CD4-positive, alpha-beta T cell treated with Interleukin-2 at 100 ng/mL for 4 hours (primary cell): ENCODE results near the gene CLDND2.

Experiments
- DNase-seq: peaks from one replicate; pipeline ENCODE4 v3.0.0-alpha.2; 2020; ENCODE audit warnings: low spot score

CLDND2 gene

DNA sequence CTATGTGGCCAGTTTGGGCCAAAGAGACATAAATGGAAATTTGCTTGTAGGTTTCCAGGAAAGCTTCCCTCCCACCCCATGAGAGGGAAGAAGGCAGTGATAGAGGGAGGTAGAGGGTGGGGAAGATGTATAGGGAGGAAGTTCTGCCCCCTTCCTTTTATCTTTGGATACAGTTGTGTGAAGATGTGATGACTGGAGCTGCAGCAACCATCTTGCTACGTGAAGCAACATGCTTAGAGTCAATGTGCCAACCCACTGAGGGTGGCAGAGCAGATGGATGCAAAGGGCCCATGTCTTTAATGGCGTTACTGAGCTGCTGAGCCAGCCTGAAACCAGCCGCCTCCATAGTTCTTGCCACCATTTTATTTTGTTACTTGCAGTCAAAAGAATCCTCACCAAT, 37.6 kb downstream of the CLDND2 start:
- no peak for DNase-seq

DNA sequence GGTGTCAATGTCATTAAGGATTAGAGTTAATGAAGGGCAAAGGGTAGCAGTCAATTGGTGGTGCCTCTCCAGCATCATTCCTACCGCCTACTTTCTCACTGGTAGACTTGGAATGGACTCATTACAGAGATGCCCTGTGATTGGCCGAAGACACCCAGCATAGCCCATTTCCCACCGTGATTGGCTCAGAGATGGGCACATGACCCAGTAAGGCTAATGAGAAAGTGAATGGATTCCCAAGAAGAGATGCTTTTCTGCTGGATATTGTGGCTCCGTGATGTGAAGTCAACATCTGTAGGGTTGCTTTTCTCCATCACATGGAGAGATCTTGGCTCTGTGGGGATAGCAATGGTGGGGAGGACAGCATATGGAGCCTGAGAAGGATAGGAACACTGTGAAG, 38.4 kb downstream of the CLDND2 start:
- no peak for DNase-seq

DNA sequence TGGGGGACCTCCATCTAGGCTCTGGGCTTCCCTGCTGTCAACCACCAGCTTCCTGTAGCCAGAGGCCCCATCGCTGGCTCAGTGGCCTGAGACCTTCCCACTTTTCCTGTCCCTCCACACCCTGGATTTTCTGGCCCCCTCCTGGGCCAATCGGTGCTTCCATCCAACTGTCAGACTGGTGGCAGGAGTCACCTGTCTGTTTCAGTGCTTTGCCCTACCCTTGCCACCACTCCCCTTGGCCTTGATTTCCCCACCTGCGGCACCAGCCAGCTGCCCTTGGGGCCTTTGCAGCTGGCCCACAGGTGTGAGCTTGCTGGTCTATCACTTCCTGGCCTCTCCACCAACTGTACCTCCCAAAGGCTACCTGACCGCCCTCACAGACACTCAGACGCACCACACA, 39.4 kb downstream of the CLDND2 start:
- DNase-seq, result no peak

DNA sequence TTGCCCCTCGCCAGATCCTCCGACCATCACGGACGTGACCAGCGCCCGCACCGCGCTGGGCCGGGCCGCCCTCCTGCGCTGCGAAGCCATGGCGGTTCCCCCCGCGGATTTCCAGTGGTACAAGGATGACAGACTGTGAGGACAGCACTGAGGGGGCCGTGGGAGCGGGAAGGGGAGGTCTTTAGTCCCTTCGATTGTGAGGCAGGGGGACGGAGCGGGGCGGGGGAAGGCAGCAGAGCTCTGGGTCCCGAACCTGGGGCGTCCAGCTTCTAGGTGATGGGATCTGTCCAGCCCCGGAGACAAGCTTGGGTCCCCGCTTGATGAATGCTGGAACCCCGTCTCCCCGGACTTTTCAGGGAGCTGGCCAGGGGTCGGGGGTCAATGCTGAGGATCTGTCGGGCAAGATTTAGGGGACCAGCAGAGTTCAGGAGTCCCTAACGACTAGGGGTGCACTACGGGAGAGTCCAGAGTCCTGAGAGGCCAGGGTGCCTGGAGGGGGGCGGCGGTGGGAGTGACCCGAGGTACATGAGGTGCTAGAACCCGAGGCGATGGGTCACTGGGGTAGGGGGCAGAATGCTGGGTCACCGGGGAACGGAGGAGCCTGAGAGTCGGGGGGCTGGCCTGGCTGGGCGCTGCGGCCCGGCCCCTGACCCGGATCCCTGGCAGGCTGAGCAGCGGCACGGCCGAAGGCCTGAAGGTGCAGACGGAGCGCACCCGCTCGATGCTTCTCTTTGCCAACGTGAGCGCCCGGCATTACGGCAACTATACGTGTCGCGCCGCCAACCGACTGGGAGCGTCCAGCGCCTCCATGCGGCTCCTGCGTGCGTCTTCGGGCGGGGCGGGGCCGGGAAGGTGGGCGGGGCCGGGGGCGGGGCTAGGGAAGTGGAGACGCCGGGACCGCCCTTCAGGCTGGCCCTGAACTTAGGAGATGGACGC, 41.5 kb downstream of the CLDND2 start:
- no peak for DNase-seq

DNA sequence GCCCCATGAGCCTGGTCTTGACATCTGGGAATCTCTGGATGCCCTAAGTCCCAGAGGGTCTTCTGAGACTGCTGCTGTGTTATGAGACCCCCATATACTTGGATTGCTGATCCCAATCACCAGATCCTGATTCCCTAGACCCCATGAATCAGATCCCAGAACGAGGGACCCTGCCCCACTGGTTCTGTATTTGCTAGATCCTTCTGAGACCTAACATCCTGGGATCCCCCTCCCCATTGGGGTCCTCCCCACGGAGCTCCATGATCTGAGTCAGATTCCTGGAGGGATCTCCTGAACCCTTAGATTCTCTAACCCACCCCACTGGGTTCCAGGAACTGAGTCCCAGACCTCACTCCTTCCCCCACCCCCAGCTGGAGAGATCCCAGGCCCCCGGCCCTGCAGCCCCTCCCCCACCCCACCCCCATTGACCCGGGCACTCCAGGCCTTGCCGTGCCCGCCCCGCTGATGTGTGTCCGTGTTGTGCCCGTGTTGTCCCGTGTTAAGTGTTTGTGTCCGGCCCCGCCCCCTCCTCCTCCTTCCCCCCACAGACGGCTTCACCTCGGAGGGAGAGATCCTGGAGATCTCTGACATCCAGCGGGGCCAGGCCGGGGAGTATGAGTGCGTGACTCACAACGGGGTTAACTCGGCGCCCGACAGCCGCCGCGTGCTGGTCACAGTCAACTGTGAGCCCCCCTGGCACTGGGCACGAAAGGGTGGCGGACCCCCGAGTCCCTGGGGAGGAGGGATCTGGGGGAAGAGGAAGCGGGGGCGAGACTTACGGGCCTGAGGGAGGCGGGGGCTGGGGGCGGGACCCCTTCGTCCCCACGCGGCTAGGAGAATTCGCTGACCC, 42.4 kb downstream of the CLDND2 start:
- no peak for DNase-seq

DNA sequence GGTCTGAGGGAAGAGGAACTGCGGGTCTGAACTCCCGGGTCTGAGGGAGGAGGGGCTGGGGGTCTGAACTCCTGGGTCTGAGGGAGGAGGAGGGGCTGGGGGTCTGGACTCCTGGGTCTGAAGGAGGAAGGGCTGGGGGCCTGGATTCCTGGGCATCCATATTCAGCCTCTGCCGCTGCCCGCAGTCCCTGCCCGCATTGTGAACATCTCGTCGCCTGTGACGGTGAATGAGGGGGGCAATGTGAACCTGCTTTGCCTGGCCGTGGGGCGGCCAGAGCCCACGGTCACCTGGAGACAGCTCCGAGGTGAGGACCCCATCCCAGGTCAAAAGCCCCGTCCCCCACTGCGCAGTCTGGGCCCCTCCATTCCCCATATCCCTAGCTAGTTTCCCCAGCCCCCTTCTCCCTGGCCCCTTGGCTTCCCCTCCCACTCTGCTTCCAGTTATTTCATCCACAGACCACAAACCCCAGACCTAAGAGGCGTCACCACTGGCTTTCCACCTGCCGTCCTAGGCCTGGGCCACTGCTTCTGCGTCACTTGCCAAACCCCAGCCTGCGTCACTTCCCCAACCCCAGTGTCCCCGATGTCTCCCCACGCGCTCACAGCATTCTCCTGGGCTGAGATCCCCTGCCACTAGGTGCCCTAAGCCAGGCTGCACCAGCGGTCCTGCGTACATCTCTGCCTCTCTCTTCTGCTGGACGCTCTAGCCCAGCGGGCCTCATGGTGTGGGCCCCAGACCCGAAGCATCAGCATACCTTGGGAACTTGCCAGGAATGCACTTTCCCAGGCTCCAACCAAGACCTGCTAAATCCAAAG, 43.4 kb downstream of the CLDND2 start:
- DNase-seq, result no peak

DNA sequence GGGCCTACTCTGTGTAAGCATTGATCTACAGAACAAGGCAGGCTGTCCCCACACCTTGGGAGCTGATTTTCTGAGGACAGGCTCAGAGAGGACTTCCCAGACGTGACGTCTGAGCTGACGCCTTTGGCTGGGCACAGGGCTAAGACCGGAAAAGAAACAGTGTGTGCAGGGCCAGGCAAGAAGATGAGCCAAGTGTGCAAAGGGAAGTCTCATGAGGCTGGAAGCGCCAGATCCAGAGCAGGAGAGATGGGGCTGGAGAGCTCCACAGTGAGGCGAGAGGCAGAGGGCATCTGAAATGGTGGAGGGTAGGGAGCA, 44.7 kb downstream of the CLDND2 start:
- DNase-seq, result no peak

DNA sequence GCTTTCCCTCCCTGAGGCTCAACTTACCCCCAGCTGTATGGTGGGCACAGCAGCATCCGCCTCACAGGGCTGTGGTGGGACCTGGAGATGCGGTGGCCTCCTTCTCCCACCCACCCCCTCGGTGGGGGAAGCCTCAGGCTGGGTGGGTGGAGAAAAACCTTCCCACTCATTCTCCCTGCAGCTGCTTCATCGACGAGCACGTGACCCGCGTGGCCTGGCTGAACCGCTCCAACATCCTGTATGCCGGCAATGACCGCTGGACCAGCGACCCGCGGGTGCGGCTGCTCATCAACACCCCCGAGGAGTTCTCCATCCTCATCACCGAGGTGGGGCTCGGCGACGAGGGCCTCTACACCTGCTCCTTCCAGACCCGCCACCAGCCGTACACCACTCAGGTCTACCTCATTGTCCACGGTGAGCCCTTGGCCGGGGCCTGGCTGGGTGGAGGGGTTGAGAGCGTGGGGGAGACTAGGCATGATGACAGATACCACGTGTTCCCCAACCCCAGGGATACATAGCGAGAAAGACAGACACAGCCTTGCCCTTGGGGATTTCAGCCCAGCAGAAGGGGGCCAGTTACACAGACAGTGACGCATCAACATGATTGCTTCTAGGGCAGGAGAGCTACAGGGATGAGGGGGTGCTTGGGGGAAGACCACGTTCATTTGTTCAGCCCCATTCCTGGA, 45.2 kb downstream of the CLDND2 start:
- no peak for DNase-seq

DNA sequence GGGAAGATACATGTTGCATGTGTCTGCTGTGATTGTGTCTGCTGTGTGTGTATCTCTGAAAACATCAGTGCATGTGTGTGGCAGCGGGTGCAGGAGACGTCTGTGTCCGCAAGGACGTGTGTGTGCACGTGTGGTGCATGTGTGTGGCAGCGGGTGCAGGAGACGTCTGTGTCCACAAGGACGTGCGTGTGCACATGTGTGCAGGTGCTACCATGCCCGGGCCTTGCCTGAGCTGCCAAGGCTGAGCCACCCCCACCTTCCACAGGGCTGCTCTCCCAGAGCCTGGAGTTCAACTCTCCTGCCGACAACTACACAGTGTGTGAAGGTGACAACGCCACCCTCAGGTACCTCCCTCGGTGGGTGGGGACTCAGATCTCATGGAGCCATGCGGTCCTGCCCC, 47.0 kb downstream of the CLDND2 start:
- no peak for DNase-seq

DNA sequence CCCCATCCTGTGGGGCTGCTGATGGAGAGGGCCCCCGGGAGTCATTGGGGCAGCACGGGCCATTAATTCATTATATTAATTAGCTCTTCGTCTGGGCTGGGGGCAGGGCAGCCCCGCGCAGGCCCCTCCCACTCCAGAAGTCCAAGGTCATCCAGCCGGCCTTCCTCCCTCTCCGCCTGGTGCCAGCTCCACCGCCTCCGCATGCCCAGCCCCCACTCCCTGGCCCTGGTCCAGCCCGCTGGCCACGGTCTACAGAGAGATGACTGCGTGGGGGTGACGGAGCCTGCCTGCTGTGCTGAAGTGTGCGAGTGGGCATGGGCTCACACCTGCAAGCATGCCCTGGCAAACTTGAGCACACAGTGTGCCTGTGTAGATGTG, 48.5 kb downstream of the CLDND2 start:
- no peak for DNase-seq

DNA sequence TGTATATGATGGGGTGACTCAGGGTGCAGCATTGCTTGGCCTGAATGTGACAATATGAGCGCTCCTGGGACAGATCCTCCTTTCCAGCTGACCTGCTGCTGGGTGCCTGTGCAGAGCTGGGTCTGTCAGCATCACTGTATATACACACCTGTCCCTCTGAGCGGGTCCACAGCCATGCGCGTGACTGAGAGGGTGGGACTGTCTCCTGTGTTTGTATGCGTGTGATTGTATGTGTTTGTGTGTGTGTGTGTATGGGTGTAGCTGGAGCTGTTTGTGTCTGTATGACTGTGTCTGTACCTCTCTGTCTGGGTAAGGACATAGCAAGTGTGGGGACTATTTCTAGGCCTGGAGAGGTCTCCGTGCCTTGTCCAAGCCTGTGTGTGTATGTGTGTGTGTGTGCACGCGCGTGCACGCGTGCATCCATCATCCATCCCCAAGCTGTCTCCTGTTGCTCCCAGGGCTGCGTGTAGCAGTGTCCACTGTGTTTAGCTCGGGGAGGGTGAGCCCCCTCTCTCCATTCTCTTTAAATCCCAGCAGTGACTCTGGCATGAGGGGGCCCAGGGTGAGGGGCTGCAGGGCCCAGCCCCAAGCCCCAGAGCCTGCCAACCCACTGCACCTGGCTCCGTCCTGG, 49.0 kb downstream of the CLDND2 start:
- no peak for DNase-seq

DNA sequence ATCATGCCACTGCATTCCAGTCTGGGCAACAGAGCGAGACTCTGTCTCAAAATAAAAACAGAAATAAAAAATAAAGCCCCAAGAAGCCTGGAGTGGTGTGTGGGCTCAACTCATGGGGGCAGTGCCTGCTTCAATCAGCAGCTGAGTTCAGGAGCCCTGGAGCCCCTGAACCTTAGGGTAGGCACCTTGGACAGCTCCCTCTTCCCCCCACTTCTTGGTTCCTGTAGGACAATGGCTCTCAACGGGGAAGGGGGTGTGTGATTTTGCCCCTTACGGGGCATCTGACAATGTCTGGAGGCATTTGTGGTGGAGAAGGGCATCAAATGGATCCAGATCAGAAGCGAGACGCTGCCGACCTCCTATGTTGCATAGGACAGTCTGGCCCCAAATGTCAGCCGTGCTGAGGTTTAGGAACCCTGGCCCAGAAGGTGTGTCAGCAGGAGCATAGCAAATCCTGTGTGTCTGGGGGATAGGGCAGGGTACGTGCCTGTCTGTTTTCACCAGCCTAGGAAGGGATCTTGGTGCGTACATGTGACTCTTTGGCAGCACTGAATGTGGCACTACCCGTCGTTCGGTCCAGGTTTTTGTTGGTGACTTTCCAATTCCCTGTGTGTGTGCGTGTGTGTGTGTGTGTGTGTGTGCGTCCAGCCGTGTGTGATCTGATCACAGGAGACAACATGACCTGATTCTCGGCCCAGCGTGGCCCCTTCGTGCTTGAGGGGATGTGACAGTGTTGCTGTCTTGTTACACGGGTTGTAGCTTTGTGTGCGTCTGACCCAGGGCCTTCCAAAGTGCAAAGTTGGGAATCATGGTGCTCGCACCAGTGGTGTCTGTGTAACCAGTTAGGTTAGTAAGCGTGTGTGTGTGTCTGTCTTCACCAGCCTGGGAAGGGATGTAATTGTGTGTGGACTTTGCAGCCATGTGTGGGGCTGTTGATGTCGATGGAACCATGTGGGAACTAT, 49.8 kb downstream of the CLDND2 start:
- DNase-seq, result no peak

DNA sequence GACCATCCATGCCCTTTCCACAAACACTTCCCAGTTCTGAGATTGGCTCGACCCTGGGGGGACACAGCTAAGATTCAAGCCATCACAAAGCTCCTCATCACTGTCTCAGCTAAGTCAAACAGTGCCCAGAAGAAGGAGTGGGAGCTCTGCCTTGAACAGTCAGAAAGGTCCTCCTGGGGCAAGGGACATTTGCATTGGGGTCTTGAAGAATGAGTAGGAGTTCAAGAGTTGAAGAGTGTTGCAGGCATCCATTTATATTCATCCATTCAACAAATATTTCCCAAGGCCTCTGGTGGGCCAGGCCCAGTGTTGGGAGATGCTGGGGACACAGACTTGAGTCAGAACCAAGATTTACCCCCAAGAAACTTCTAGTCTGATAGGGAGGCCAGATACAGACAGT, 50.8 kb downstream of the CLDND2 start:
- DNase-seq, result no peak

DNA sequence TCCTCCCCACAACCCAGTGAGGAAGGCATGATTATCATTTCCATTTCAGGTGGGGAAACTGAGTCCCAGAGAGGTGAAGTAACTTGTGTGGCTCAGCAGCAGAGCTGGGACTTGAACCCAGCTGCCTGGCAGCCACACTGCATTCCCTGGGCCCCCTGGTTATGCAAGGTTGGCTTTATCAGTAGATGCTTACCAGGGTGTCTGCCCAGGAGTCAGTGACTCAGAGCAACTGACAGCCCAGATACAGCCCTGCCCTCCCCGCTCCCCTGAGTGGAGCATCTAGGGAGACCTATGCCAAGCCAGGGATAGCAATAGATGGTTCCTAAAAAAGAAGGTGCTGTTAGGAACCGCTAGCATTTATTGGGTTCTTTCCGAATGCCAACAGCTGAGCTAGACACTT, 51.4 kb downstream of the CLDND2 start:
- no peak for DNase-seq
